GM12865 (cell line): ENCODE results near the gene MAGI2.

Source experiments
- DNase-seq: peaks from one replicate; pipeline ENCODE4 v3.0.0; 2010; ENCODE audit warnings: low read depth
- H3K4me3 ChIP-seq: 2 replicates; pipeline ENCODE4 v1.5.1; 2011; ENCODE audit warnings: mild to moderate bottlenecking, low read depth, low read length, control low read depth
- TF ChIP-seq, protein P1 (sequence below): IDR thresholded peaks from 2 replicates; pipeline ENCODE4 v1.5.1; 2011; ENCODE audit warnings: low read length, control low read depth, low read depth, inconsistent platforms; ENCODE audit not compliant: insufficient read depth; ENCODE audit errors: missing control alignments

Gene MAGI2

GRCh38 chr7:78852951-78853350 is 600.5 kb downstream of the MAGI2 start:
- no peak overlapping the region for H3K4me3 ChIP-seq
- TF ChIP-seq, protein P1, sequence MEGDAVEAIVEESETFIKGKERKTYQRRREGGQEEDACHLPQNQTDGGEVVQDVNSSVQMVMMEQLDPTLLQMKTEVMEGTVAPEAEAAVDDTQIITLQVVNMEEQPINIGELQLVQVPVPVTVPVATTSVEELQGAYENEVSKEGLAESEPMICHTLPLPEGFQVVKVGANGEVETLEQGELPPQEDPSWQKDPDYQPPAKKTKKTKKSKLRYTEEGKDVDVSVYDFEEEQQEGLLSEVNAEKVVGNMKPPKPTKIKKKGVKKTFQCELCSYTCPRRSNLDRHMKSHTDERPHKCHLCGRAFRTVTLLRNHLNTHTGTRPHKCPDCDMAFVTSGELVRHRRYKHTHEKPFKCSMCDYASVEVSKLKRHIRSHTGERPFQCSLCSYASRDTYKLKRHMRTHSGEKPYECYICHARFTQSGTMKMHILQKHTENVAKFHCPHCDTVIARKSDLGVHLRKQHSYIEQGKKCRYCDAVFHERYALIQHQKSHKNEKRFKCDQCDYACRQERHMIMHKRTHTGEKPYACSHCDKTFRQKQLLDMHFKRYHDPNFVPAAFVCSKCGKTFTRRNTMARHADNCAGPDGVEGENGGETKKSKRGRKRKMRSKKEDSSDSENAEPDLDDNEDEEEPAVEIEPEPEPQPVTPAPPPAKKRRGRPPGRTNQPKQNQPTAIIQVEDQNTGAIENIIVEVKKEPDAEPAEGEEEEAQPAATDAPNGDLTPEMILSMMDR: no peak
- no peak for DNase-seq

DNA sequence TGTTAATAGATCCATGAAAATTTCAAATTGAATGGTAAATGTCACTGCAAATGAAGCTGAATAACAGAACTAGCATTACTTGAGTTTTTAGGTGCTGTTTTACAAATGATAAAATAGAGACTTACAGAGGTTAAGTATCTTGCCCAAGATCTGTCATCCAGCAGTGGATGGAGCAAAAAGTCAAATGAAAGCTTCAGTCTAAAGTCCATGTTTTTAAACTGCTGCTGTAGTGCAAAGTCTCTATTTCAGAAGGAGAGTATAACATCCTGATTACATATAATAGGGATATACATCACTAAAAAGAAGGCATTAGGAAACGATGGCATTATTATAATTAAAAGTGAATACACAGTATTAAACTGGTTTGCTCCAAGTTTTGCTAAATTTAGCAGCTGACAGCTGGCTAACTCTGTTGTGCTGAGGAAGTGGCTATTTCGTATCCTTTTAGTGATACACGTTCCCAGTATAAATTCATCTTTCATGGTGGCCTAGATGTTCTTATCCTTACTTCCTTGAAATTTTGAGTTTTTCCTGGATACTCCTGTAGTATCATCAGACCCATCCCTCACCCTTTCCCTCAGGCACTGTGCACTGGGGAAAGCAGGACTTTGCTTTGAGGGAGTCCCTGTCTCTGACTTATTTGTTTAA is 603.2 kb downstream of the MAGI2 start:
- TF ChIP-seq, protein P1: no peak
- no peak for DNase-seq
- H3K4me3 ChIP-seq: no peak overlapping the region

DNA sequence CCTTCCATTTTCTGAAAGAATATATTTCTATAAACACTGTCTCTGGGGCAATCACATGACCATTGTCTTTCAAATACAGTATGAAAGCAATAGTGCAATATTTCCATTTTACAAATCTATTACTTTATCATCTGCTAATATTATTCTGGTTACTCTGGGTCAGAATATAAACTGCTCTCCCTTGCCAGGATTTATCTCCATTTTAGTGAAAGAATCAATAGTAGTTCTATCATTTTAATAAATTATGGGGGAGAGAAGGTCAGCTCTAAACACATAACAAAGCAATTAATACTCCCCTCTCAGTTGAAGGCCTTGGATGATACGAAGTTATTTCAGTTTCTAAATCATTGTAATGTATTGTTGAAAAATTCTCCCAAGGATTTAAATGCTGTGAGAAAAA is 608.3 kb downstream of the MAGI2 start:
- TF ChIP-seq, protein P1: no peak
- no peak overlapping the region for H3K4me3 ChIP-seq
- DNase-seq: no peak

DNA sequence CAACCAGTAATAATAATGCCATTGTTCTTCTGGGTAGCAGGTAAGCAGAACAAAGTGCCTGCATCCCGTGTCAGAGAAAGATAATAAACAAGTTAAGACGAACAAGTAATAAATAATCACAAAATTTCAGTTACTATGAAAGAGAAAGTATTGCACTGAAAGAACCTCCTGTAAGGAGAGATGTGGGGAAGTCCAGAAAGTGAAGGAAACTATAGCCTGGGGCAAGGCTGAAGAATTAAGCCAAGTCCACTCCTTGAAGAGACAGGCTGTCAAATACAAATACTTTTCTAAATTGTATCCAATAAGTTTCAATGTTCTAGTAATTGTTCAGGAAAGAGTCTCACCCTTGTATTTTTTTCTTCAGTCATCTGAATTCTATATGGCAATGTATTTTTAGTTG is 611.4 kb downstream of the MAGI2 start:
- TF ChIP-seq, protein P1: no peak
- H3K4me3 ChIP-seq: no peak overlapping the region
- DNase-seq: no peak

- no peak for DNase-seq
- TF ChIP-seq, protein P1: no peak
- no peak overlapping the region for H3K4me3 ChIP-seq
Observed at GRCh38 chr7:78835897-78836296, 617.6 kb downstream of the MAGI2 start.

- TF ChIP-seq, protein P1: no peak
- DNase-seq: no peak
- no peak overlapping the region for H3K4me3 ChIP-seq
Observed at GRCh38 chr7:78828317-78828716, 625.1 kb downstream of the MAGI2 start.

- DNase-seq: no peak
- no peak overlapping the region for H3K4me3 ChIP-seq
- TF ChIP-seq, protein P1: no peak
Observed at GRCh38 chr7:78803501-78804127, 649.9 kb downstream of the MAGI2 start.
